Suppressor macrophage treated with lipopolysaccharide for 4 hours (primary cell): ENCODE measurements around the gene TMEM117.
"Not testable (repeated sequence)": the region's sequence is repeated elsewhere in the genome, so short reads cannot be mapped to it uniquely, and the experiment has no call there.

Experiments used
- DNase-seq: peaks from one replicate; pipeline ENCODE4 v3.0.0-alpha.2; 2020

Gene TMEM117

DNA sequence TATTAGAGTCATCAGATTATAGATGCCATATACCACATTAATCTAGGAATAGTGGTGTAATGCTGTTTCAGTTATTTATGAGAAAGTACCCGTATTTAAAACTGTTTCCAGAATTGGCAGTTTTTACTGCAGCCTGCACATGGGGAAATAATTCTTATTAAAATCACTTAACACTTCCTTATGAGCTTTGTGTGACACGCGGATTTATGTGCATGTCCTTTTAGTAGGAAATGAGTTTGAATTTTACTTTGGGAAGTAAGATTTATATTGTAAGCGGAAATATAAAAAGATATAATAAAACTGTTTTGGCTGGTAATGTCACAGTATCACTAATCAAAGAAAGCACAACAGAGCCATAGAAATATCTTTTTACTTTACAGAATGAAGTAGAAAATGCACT, 132.9 kb downstream of the TMEM117 start:
- DNase-seq, result no peak

DNA sequence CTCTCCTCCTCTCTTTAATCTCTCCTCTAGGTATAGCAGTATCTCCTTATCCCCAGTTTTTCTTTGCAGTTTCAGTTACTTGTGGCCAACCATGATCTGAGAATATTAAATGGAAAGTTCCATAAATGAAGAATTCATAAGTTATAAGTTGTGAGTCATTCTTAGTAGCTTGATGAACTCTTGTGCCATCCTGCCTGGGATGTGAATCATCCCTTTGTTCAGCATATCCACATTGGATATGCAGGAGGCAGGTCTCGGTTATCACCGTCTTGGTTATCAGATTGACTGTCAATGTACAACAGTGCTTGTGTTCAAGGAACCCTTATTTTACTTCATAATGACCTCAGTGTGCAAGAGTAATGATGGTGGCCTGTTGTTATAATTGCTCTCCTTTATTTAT, 134.0 kb downstream of the TMEM117 start:
- no peak for DNase-seq

DNA sequence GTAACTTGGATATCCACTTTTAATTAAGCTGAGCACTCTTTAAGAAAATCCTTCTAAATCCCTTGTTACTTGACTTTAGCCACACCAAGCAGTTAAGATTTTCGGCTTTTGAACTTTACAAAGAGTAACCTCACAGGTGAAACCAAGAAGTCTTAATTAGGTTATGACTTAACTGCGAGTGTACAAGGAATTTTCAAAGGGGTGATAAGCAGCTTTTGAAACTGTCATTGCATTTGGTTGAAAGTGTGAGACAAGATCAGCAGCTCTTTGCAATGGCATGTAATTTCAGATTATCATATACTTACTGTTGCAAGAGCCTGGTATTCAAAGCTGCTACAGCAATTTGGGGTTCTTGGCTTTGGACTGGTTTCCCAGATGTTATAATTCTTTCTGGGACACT, 137.5 kb downstream of the TMEM117 start:
- DNase-seq, result no peak

DNA sequence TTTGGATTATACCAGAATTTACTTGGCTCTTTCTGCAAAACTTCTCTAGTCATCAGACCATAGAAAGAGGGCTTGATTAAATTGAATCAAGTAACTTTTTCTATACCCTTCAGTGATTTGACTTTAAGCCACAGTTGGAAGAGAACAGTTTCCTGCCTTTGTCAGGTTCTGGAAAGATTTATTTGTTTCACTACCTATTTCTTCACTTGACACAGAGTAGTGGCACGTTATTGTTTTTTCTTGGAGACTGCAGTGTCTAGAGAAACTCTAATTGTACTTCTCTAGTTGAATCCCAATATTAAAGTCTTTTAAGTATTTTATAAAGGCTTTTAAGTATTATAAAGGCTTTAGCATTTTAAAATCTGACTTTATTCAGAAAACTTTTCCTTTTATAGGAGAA, 138.1 kb downstream of the TMEM117 start:
- no peak for DNase-seq

DNA sequence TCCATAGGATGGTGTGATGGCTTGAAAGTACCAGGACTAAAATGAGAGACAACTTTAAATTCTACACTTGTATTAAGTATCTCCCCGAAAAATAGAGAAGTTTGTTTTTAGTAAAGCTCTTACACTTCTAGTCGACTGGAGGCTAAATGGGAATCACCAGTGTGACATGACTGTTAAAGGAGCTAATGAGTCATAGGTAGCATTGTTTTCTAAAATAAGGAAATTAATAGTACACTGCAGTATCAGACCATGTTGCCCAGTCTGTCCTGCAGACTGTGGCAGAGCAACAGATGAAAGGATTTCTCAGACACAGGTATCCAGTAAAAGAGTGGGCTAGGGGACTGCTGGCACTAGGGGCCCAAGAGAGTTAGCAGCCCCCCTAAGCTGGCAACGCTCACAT, 140.1 kb downstream of the TMEM117 start:
- no peak for DNase-seq

DNA sequence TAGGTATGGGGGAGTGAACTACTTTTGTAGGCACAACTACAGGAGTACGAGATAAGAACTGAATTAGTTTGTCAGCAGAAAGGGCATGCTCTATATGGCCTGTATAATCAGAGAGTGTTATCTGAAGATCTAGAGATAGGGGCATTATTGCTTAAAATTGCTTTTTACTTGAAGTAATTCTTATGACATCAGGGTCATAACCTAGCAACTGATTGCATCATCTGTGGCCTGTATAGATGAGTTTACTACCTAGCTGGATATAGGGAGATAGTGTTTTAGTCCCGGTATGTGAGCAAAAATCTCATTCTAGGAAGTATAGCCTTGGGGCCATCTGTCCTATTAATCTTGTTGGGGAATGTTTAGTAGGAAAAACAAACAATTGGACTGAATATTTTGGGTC, 142.7 kb downstream of the TMEM117 start:
- DNase-seq, result no peak

DNA sequence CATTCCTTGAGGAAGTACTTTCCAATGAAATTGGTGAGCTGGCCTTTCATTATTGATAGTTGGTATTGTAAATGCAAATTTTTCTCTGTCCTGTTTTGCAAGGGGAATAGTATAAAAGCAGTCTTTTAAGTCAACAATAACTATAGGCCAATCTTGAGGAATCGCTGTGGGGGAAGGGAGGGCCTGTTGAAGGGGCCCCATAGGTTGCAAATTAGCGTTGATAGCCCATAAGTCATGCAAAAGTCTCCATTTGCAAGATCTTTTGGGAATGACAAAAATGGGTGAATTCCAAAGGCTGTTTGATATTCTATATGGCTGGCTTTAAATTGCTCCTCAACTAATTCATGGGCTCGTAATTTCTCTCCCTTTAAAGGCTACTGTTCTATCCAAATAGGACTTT, 143.6 kb downstream of the TMEM117 start:
- no peak for DNase-seq

DNA sequence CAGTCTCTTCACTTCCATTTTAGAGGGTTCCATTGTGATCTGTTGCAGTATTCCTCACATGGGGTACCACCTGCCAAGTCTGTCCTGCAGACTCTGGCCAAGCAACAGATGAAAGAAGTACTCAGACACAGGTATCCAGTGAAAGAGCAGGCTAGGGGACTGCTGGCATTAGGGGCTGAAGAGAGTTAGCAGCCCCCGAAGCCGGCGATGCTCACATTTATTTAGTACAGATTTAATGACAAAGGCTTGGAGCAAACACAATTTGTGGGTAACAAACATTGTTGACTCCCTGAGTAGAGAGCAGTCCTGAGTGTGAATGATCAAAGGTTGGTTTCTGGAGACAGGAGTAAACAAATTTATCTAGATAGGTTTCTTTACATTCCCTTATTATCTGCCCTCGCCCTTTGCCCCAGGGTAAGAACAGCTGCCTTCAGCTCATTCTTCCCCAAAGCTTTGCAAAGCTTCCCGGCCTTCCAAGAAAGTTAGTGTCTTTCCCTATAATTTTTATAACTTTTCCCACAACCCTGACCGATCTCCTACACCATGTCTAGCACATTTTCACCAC, 144.8 kb downstream of the TMEM117 start:
- no peak for DNase-seq

DNA sequence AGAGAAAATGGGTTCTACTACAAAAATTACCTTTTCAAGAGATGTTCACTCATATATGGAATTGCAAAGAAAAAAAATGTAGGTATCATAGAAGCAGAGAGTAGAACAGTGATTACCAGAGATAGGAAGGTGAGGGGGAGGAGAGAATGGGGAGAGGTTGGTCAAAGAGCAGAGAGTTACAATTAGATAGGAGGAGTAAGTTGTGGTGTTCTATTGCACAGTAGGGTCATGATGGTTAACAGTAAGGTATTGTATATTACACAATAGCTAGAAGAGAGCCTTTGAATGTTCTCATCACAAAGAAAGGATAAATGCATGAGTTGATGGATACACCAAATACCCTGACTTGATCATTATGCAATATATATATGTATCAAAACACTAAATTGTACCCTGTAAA, 145.8 kb downstream of the TMEM117 start:
- no peak for DNase-seq

DNA sequence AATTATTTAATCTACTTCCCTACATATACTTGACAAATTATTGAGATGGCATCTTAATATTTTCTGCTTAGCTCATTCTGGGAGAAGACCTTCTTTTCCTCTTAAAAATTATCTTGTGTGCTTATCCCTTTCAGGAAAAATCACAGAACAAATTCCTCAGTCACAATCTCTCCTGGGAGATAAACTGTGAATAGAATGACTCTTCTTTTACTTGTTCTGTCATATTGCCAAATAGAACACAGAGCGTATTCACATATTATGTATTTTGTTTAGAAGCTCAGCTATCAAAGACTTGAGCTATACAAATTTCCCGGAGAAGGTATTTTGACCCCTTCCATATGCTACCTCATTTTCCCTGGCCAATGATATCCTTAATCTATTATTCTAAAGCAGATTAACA, 146.7 kb downstream of the TMEM117 start:
- DNase-seq, result no peak

DNA sequence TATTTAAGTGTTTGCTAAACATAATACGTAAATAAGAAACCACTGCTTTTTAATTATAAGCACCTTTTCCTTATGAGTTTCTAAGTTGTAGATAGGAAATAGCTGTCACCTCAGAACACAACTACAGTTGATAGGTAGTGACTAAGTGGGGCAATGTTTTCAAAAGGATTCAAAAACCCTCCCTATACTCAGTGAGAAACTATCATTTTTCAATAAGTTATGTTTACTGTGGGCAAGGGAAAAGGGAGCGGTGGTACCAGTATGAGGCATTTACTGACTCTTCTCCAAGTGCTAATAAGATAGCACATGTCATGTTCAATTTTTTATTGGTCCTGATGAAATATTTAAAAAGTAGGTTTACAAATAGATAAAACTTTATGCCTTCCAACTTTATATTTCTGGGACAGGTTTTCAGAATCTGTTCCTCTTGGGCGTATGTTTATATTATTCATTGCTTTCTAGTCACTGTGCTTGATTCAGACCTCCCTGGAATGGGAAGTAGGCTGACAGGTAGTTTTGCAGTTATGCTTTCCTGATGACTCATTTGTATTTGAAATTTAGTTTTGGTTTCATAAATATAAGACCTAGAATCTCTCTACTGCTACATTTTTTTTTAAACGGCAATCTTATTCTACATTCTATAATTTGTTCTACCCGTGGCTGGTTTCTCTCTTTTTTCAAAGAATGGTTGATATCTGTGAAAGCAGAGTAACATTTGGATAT, 153.1 kb downstream of the TMEM117 start:
- DNase-seq, result peak; percentile 11

DNA sequence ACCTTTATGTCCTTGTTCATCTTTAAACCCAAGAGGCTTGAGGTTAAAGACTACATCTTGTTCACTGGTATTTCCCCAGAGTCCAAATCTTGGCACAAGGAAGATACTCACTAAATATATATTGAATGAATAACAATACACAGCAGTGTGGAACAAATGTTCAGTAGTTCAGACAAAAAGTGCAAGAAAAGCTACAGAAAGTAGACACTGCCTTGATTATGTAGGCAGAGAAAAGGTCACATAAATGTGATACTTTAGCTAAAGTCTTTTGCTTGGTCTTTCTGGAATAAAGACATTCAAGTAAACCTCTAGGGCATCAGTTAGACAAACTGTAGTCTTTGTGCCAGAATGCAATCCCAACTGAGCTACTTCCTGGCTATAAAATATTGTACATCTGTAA, 157.0 kb downstream of the TMEM117 start:
- DNase-seq, result no peak

DNA sequence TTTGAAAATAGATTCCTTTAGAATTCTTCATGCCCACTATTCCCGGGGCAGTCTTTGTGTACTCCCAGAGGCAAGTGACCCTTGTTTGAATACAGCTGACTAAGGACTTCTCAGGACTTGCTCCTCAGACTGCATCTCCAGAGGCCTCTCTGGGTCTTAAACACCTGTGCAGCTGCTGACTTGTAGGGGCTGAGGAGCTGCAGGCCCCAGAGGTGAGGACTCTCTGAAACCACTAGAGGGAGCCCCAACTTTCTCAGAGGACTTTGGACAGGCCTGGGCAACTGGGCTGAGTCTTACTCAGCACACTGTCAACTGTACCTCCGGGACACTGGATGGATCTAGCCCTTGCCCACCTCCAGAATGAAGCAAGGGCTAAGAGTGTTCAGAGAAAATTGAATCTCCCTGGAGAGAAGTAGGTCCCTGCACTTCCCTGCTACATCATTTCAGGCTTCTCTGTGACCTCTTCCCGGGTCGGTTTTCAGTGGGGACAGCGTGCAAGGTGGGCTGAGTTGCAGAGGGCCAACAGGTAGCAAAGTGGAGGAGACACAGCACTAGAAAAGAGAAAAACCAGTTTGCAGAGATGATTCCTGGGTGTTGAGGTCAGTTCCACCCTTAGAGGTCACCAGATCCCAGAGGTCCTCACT, 164.6 kb downstream of the TMEM117 start:
- DNase-seq, result peak; percentile 51

DNA sequence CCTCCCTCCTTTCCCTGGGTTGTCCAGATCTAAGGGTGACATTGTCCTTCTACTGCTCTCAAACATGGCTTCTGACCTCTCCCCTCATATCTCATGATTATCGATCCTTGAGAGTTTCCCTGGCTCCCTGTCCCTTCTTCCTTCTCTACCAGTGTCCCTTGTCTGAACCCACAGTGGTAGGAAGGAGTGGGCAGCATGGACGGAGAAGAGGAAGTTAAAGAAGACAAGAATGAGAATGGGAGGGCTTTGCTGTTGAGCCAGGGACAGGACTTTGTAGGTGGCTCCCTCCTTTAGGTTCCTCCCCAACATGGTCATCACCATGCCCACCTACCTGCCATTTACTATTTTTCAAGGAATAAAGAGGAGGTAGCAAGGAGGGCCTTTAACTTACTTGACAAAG, 166.7 kb downstream of the TMEM117 start:
- no peak for DNase-seq

DNA sequence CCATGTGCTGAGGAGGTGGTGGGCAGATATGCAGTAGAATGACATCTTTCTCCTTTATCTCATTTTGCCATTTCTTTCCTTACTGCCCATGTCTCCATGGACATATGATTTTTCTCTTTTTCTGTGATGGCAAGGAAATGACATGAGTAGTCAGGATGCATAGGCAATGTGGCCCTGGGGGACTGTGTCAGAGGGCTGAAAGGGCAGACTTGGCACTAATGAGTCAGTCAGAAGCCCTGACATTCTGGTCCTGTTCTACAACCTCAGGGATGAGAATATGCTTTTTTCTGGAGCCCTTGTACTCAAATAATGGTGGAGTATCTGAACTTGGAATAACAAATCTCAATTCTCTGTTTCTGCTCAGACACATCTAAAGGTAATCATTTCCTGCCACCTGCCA, 167.8 kb downstream of the TMEM117 start:
- DNase-seq, result no peak

DNA sequence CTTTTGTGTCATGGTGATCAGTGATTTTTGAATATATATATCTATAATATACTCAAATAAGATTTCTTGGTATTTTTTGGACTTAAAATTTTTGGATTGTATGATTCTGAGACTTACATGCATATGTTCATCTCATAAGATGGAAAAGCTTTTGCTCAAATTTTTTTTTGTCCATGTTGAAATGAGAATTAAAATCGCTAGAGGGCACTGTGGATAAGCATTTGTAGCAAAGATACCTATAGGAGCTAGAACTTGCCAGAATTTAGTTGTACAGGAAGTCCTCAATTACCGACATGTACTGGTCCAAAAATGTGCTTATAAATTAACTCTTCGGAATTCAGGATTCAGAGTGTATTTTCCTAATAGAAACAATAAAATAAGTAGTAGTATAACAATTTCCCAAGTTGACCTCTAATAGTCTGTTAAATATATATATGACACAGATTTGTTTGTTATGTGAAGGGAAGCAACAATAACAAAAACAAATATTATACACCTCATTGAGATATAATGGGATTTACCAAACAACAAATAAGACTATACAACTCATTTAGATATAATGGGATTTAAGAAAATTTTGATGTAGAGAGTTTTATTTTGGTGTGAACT, 179.6 kb downstream of the TMEM117 start:
- peak; percentile 42 for DNase-seq

DNA sequence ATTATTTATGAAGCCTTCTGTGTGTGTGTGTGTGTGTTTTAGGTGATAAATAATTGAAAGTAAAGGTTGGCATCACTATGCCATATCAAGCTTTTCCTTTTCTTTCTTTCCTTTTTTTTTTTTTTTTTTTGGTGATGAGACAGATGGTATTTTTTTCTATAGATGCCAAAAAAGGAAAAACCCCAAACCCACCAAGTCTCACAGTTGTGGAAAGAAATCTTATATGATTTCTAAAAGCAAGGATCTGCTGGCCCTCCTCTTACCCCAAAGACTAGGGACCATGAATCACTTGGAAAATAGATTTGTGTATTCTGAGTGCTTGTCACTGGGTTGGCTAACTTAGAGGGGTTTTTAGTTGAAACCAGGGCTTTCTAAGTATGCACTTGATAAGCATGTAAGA, 181.3 kb downstream of the TMEM117 start:
- no peak for DNase-seq

DNA sequence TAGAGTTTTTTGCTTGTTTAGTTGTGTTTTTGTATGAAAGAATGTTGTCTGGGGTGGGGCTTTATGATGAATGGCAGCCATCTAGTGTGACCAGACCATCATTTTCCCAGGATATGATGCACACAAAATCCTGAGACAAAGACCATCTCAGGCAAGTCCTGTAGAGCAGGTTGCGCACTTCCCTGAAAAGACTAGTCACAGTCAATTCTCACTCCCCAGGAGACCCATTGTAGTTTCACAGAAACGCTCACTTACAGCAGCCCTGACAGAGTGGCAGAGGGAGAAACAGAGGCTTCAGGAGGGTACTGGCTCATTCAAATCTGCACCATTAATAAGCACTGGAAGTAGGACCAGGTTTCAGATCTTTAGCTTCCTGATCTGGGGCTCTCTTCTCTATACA, 183.2 kb downstream of the TMEM117 start:
- no peak for DNase-seq

DNA sequence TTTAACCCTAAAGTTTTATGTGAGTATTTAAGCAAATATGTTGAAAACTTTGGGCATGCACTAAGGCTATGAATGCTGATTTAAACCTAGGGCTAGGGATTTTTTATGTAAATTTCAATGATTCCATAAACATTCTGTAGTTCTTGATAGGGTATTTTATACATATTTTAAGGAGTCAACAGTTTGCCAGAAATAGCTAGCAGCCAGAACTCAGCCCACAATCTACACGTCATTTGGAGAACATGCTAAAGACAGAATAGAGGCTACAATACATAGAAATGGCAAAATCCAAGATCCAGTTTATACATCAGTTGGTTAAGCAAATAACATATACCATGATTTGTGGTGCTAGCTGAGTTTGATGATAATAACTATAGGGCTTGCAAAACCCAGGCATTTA, 184.7 kb downstream of the TMEM117 start:
- DNase-seq, result no peak

DNA sequence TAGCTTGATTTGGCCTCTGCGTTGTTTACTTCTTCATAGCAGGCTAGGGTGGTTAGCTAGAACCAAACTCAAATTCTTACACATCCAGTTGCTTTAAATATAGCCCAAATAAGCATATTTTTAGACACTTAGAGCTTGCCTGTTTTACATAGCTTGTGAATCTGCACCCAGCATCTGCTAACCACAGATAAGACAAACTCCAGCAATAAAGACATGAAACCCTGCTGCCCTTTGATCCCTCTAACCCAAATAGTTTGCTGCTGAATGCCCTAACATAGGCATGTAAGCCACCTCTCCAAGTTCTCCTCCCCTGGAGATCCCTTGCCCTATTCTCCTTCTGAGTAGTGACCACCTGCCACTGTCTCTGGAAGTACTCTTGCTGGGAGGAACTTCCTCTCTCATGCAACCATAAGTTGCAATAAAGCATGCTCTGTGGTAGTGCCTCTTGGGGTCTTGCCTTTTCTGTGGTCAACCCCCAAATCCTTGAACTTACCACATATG, 185.6 kb downstream of the TMEM117 start:
- no peak for DNase-seq

DNA sequence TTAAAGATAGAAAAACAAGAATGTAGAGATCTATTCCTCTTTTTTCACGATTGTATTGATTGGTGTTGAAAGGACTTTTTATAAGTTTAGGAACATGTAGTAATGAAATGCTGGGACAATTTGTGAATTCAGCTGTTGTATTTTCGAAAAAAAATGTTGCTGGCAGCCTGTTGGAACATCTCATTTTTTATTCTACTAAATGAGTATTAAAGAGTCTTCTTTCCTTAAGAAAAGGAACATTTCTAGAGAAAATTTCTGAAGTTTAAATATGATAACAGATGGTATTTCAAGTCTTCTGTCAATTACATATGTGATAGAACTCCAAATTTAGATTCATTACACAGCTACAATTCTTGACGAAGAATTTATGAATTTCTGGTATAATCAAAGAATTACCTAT, 189.6 kb downstream of the TMEM117 start:
- DNase-seq, result no peak

DNA sequence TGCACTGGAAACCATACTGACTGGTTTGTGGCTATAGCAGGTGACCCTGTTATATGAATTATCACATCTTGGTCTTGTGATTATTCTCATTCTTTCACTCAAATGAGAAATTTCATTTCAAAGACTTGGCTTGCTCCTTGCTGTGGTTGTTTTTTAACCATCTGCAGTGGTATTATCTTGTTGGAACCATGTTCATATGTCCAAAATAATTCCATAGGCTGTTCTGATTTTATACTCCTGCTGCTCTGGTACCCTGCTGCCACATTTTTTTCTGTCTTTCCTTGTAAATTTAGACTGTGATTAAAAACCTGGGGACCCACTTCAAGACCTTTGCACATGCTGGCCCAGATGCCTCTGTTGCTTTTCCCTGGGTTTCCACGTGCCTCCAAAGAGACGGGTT, 190.2 kb downstream of the TMEM117 start:
- DNase-seq, result no peak

DNA sequence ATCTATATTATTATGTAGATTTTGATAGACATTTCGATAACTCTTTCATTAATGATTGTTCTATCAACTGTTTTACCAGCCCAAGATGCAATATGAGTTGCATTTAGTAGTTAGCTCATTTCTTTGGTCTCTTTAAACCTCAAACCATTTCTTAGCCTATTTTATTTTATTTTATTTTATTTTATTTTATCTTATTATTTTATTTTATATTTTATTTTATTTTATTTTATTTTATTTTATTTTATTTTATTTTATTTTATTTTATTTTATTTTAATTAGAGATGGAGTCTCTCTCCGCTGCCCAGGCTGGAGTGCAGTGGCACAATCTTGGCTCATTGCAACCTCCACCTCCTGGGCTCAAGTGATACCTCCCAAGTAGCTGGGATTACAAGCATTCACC, 191.0 kb downstream of the TMEM117 start:
- not testable (repeated sequence) for DNase-seq

DNA sequence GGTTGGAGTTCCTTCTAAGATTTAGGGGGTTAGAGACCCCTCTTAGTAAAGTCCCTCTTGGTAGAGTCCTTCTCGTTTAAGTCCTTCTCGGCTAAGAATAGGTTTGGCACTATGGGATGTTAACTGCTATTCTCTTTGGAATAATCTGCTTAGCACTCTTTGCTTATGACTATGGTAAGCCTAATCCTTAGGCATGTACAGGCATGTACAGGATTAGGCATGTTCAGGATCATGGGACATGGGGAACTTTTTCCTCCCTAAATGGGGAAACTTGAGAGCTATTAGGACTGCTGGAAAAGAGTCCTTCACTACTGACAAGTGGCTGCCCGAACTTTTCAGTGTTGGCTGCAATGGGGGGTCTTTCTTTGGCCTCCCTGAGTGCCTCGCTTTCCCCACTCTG, 193.3 kb downstream of the TMEM117 start:
- no peak for DNase-seq
